Stomach (tissue), 9 donors: ENCODE results near the gene PROC. TPM values are rescaled to one million over a fixed set of nuclear protein-coding genes. Genes with fewer than 3 reads are reported as not detected.

Experiments
- DNase-seq, 2 donors: peaks; one replicate each; pipeline versions ENCODE4 v3.0.0 to v3.0.0-alpha.2; 2013 to 2019
- H3K27ac ChIP-seq, 5 donors: fragments of 200-600 bp in 4 of 5; sonication (generic) in 4 of 5; one replicate each; pipeline ENCODE4 v1.5.1; 2013 to 2019; ENCODE audit warnings: mild to moderate bottlenecking in 1 of 5, moderate library complexity in 1 of 5
- H3K27me3 ChIP-seq, 3 donors: fragments of 200-600 bp; sonication (generic); one replicate each; pipeline ENCODE4 v1.5.1; 2017 to 2019; ENCODE audit warnings: mixed run types in 1 of 3
- H3K36me3 ChIP-seq, 4 donors: fragments of 200-600 bp; sonication (generic); 1 replicate in 3 of 4; 2 replicates in 1 of 4; pipeline ENCODE4 v1.5.1; 2016 to 2019
- H3K4me1 ChIP-seq, 4 donors: fragments of 200-600 bp; sonication (generic); one replicate each; pipeline ENCODE4 v1.5.1; 2016 to 2019
- H3K4me3 ChIP-seq, 4 donors: fragments of 200-600 bp; sonication (generic) in 3 of 4; one replicate each; pipeline ENCODE4 v1.5.1; 2016 to 2019; ENCODE audit warnings: mild to moderate bottlenecking in 1 of 4
- H3K9me3 ChIP-seq, 4 donors: fragments of 200-600 bp; sonication (generic); one replicate each; pipeline ENCODE4 v1.5.1; 2016 to 2019
- CTCF ChIP-seq, 7 experiments: fragments of 450-650 bp in 4 of 7; fragments of 200-600 bp in 3 of 7; sonication (generic) in 3 of 7; IDR thresholded peaks; one replicate each; pipeline ENCODE4 v1.5.1; 2016 to 2019; ENCODE audit warnings: antibody characterized with exemption in 7 of 7, control low read depth in 2 of 7, mild to moderate bottlenecking in 1 of 7
- EP300 ChIP-seq: sonication (generic); formaldehyde crosslinking; IDR thresholded peaks from one replicate; pipeline ENCODE4 v1.6.1; 2017; ENCODE audit warnings: antibody characterized with exemption
- POLR2A ChIP-seq, 4 donors: fragments of 450-650 bp; IDR thresholded peaks; one replicate each; pipeline ENCODE4 v1.6.1; 2016; ENCODE audit warnings: antibody characterized with exemption in 4 of 4, control low read depth in 2 of 4, mild to moderate bottlenecking in 1 of 4, moderate library complexity in 1 of 4
- POLR2AphosphoS5 ChIP-seq, 3 donors: sonication (generic); formaldehyde crosslinking; IDR thresholded peaks; one replicate each; pipeline ENCODE4 v1.6.1; 2016; ENCODE audit warnings: antibody characterized with exemption in 3 of 3
- WGBS, 5 donors: extraction: QIAGEN DNeasy Blood & Tissue Kit in 3 of 5; methylation state at CpG; one replicate each; pipeline versions ENCODE4 v1.1.5 to v1.1.7; 2013 to 2018; 5-methylcytosine and 5-hydroxymethylcytosine counted together
- intact Hi-C: fragments of 100-400 bp; cut with DNase I; formaldehyde crosslinking; loops from one replicate; pipeline ENCODE4 v1.15.1; 2023; ENCODE audit warnings: low total_unique reads
- polyA plus RNA-seq, 3 donors: library from polyadenylated mRNA; stranded (reverse); fragments of 200-250 nt; gene quantifications; one replicate each; pipeline ENCODE4 v1.2.3, GENCODE V29; 2013
- total RNA-seq, 5 donors: library from RNA; depleted of rRNA; stranded (reverse); fragments of >200 nt; gene quantifications; one replicate each; pipeline versions ENCODE4 v1.1.0 to v1.2.3, GENCODE V29; 2014 to 2016
- donor health status: healthy with polysubstance abuse.
- donor health status: Bipolar disorder and iron deficiency.
- donor health status: healthy.

PROC gene
- total and polyA plus RNA-seq, 8 donors, result 1.2 to 6.8 (median 4.6) TPM; not detected in 1

GRCh38 chr2:127376257-127376656, 42.0 kb upstream of the PROC start:
- Histone ChIP-seq H3K4me1 (peaks cover 0 to 29% (median 12%) of the 10 kb centered on the region in 4 donors), H3K27ac (no peak overlapping the region), H3K4me3 (no peak overlapping the region), H3K9me3 (peaks cover 0 to 23% (median 0%) of the 10 kb centered on the region in 4 donors), H3K36me3 (peaks cover 0 to 11% (median 3%) of the 10 kb centered on the region in 4 donors), H3K27me3 (no peaks in the 10 kb centered on the region)
- TF ChIP-seq POLR2A (IDR thresholded peaks at IDR 0.05) (no peak), POLR2AphosphoS5 (IDR thresholded peaks at IDR 0.05) (no peak)
- no peak for DNase-seq
- intact Hi-C loops, result no loop called here
- 87 to 93% (median 92%) methylated on average over 8 of the region's 8 CpGs for WGBS, 5 donors

GRCh38 chr2:127377262-127377661, 41.0 kb upstream of the PROC start:
- Histone ChIP-seq H3K9me3 (peaks cover 0 to 23% (median 0%) of the 10 kb centered on the region in 4 donors), H3K36me3 (peaks cover 0 to 11% (median 3%) of the 10 kb centered on the region in 4 donors), H3K27me3 (no peaks in the 10 kb centered on the region), H3K4me1 (peaks cover 0 to 39% (median 16%) of the 10 kb centered on the region in 4 donors), H3K27ac (no peak overlapping the region), H3K4me3 (no peak overlapping the region)
- no peak for DNase-seq
- TF ChIP-seq POLR2AphosphoS5 (IDR thresholded peaks at IDR 0.05) (no peak), EP300 (no peak), POLR2A (IDR thresholded peaks at IDR 0.05) (no peak), CTCF (IDR thresholded peaks at IDR 0.05) (no peak)
- 88 to 98% (median 90%) methylated on average over 1 of the region's 1 CpG for WGBS, 5 donors
- intact Hi-C loops, result no loop called here

GRCh38 chr2:127378720-127379119, 39.5 kb upstream of the PROC start:
- Histone ChIP-seq H3K9me3 (peaks cover 0 to 12% (median 0%) of the 10 kb centered on the region in 4 donors), H3K4me1 (peaks cover 0 to 52% (median 24%) of the 10 kb centered on the region in 4 donors), H3K27ac (no peak overlapping the region), H3K36me3 (peaks cover 0 to 11% (median 3%) of the 10 kb centered on the region in 4 donors), H3K4me3 (no peak overlapping the region), H3K27me3 (no peaks in the 10 kb centered on the region)
- intact Hi-C loops, result no loop called here
- 85 to 96% (median 86%) methylated on average over 6 of the region's 6 CpGs for WGBS, 5 donors
- TF ChIP-seq POLR2AphosphoS5 (IDR thresholded peaks at IDR 0.05) (no peak), POLR2A (IDR thresholded peaks at IDR 0.05) (no peak)
- DNase-seq, result no peak

GRCh38 chr2:127379712-127380355, 38.4 kb upstream of the PROC start:
- intact Hi-C loops, result no loop called here
- H3K36me3 ChIP-seq, result peaks cover 0 to 11% (median 3%) of the 10 kb centered on the region in 4 donors
- no peaks in the 10 kb centered on the region for H3K27me3 ChIP-seq
- H3K4me1 ChIP-seq, result peaks cover 0 to 55% (median 27%) of the 10 kb centered on the region in 4 donors
- WGBS, 5 donors, result 78 to 88% (median 84%) methylated on average over 4 of the region's 4 CpGs
- H3K27ac ChIP-seq, result no peak overlapping the region
- H3K9me3 ChIP-seq, result peaks cover 0 to 7% (median 0%) of the 10 kb centered on the region in 4 donors
- no peak overlapping the region for H3K4me3 ChIP-seq
- TF ChIP-seq CTCF (IDR thresholded peaks at IDR 0.05), result no peak
- no peak for TF ChIP-seq POLR2AphosphoS5 (IDR thresholded peaks at IDR 0.05)
- TF ChIP-seq POLR2A (IDR thresholded peaks at IDR 0.05), result no peak
- TF ChIP-seq EP300, result no peak
- DNase-seq, result no peak

GRCh38 chr2:127381762-127382161, 36.5 kb upstream of the PROC start:
- 60 to 72% (median 66%) methylated on average over 4 to 5 of the region's 5 CpGs for WGBS, 5 donors
- Histone ChIP-seq H3K36me3 (peaks cover 0 to 1% (median under 1%) of the 10 kb centered on the region in 4 donors), H3K9me3 (no peaks in the 10 kb centered on the region), H3K27me3 (no peaks in the 10 kb centered on the region), H3K27ac (no peak overlapping the region), H3K4me3 (no peak overlapping the region), H3K4me1 (peaks cover 16 to 74% (median 44%) of the 10 kb centered on the region in 4 donors)
- intact Hi-C loops, result no loop called here
- no peak for DNase-seq
- TF ChIP-seq CTCF (IDR thresholded peaks at IDR 0.05), result no peak
- no peak for TF ChIP-seq POLR2A (IDR thresholded peaks at IDR 0.05)
- no peak for TF ChIP-seq EP300
- TF ChIP-seq POLR2AphosphoS5 (IDR thresholded peaks at IDR 0.05), result no peak
